AG09319 (cell line): ENCODE data around the gene SLC5A4.

Experiments used
- DNase-seq: peaks from one replicate; pipeline ENCODE4 v3.0.0-alpha.2; 2010; ENCODE audit warnings: low read depth; ENCODE audit errors: extremely low read depth
- TF ChIP-seq, protein P1 (sequence below): IDR thresholded peaks from 2 replicates; pipeline ENCODE4 v1.5.1; 2011; ENCODE audit warnings: low read depth, mild to moderate bottlenecking, inconsistent platforms, low read length, moderate library complexity

The SLC5A4 gene

GRCh38 chr22:32232191-32232830 is 22.8 kb downstream of the SLC5A4 start:
- TF ChIP-seq, protein P1, sequence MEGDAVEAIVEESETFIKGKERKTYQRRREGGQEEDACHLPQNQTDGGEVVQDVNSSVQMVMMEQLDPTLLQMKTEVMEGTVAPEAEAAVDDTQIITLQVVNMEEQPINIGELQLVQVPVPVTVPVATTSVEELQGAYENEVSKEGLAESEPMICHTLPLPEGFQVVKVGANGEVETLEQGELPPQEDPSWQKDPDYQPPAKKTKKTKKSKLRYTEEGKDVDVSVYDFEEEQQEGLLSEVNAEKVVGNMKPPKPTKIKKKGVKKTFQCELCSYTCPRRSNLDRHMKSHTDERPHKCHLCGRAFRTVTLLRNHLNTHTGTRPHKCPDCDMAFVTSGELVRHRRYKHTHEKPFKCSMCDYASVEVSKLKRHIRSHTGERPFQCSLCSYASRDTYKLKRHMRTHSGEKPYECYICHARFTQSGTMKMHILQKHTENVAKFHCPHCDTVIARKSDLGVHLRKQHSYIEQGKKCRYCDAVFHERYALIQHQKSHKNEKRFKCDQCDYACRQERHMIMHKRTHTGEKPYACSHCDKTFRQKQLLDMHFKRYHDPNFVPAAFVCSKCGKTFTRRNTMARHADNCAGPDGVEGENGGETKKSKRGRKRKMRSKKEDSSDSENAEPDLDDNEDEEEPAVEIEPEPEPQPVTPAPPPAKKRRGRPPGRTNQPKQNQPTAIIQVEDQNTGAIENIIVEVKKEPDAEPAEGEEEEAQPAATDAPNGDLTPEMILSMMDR, result no peak
- DNase-seq, result no peak

DNA sequence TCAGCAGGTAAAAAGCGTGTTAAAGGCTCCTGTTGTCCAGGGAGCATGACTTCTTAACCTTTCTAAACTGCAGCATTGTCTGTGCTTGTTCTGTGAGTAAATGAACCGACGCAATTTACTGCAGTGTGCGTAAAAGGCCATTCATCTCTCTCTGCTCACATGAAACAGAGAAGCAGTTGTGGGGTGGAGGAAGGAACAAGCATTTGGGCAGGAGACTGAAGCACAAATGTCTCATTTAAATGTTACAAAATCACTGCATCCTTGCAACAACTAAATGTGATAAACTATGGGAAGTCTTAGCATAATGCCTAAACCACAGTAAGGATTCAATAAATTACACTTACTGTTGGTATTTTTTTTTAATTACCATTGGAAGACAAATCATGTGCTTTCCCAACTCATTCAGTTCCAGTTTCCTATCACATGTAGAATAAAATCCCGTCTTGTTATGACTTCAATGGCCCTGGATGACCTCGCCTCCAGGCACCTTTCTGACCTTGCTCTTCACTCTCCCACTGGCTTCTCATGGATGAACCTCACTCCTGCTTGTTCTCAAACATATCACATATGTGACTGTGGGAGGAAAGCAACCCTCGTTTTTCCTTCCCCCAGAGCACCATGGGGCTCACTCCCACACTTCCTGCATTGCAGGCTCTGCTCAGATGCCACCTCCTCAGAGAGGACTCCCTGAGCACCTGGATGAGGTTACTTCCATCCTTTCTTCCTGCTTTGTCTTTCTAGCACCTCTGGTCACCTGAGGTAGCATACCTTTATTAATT is 28.6 kb downstream of the SLC5A4 start:
- no peak for DNase-seq
- TF ChIP-seq, protein P1, result no peak

GRCh38 chr22:32222991-32223390 is 32.2 kb downstream of the SLC5A4 start:
- TF ChIP-seq, protein P1, result no peak

DNA sequence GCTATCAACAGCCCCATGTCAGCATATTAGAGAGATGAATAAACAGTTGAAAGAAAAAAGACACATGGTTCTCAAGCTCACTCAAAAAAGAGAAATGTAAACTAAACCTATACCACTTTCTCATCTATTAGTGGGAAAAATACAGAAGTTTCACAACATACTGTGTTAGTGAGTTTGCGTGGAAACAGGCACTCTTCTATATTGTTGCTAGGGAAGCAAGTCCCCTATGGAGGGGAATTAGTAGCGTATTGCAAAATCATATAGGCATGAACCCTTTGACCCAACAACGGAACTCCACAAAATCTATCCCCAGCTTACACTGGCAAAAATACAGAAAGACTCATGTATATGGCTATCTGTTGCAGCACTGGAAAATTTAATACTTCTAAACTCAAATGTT is 36.1 kb downstream of the SLC5A4 start:
- TF ChIP-seq, protein P1, result no peak
- DNase-seq, result no peak

More at GRCh38 chr22:32222991-32223390, 32.2 kb downstream of the SLC5A4 start:
- no peak for DNase-seq

DNA sequence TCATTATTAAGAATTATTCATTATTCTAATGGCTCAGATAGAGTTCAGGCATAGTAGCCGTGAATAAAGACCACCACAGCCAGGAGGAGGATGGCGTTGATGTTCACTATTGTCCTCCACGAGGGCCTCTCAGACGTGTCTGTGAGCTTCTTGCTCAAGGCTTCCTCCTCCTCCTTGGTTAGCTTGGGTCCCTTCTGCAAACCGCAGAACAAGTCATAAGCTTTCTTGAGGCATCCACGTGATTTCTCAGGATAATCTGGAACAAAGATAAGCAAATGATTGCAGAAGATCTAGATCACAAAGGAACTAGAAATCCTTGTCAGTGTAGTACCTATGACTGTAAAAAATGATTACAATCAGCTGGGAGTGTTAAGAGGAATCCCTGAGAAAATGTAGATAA is 36.7 kb downstream of the SLC5A4 start:
- TF ChIP-seq, protein P1, result no peak
- no peak for DNase-seq

DNA sequence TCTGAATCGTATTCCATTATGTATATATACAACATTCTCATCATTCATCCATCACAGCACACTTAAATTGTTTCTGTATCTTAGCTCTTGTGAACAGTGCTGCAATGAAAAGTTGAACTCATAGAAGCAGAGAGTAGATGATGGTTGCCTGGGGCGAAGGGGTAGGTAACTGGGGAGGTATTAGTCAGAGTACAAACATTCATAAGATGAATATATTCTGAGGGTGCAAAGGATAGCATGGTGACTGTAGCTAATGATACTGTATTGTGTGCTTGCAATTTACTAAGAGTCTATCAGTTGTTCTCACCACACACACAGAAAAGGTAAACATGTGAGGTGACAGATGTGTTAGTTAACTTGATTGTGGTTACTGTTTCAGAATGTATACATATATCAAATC is 37.7 kb downstream of the SLC5A4 start:
- TF ChIP-seq, protein P1, result no peak
- no peak for DNase-seq

DNA sequence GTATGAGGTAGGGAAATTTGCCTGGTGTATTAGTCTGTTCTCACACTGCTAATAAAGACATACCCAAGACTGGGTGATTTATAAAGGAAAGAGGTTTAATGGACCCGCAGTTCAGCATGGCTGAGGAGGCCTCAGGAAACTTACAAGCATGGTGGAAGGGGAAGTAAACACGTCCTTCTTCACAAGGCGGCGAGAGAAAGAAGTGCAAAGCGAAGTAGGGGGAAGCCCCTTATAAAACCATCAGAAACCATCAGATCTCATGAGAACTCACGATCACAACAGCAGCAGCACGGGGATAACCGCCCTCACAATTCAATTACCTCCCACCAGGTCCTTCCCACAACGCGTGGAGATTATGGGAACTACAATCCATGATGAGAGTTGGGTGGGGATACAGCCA is 38.2 kb downstream of the SLC5A4 start:
- no peak for DNase-seq
- TF ChIP-seq, protein P1, result no peak
